HG02943 (cell line): ENCODE results near the gene LRRK1.

ENCODE experiments used
- ATAC-seq: cut with Tn5 transposase; IDR thresholded peaks from one replicate; pipeline ENCODE4 v1.9.1; 2021; ENCODE audit warnings: mild to moderate bottlenecking, low read depth, moderate library complexity; ENCODE audit not compliant: unreplicated experiment

Gene LRRK1

GRCh38 chr15:100909989-100910955, 8.9 kb upstream of the LRRK1 start:
- ATAC-seq = no peak

- ATAC-seq = no peak
Observed at GRCh38 chr15:100911086-100911485, 8.1 kb upstream of the LRRK1 start.

- ATAC-seq = no peak
Observed at GRCh38 chr15:100913961-100914360, 5.2 kb upstream of the LRRK1 start.

- ATAC-seq = no peak
Observed at GRCh38 chr15:100914876-100915275, 4.3 kb upstream of the LRRK1 start.

GRCh38 chr15:100918034-100918689, 995 bp upstream of the LRRK1 start:
- peak; percentile 56 for ATAC-seq

GRCh38 chr15:100919481-100920405, 586 bp downstream of the LRRK1 start:
- ATAC-seq = no peak

GRCh38 chr15:100920516-100921135, 1.5 kb downstream of the LRRK1 start:
- ATAC-seq = no peak

GRCh38 chr15:100922192-100923040, 3.3 kb downstream of the LRRK1 start:
- no peak for ATAC-seq

GRCh38 chr15:100923076-100923475, 3.9 kb downstream of the LRRK1 start:
- ATAC-seq = no peak

- ATAC-seq = no peak
Observed at GRCh38 chr15:100923902-100924301, 4.7 kb downstream of the LRRK1 start.

- no peak for ATAC-seq
Observed at GRCh38 chr15:100924436-100924835, 5.3 kb downstream of the LRRK1 start.

GRCh38 chr15:100925480-100925879, 6.3 kb downstream of the LRRK1 start:
- ATAC-seq = no peak

GRCh38 chr15:100926258-100926657, 7.1 kb downstream of the LRRK1 start:
- ATAC-seq = no peak

- no peak for ATAC-seq
Observed at GRCh38 chr15:100926971-100927756, 8.0 kb downstream of the LRRK1 start.

- ATAC-seq = no peak
Observed at GRCh38 chr15:100928632-100929280, 9.6 kb downstream of the LRRK1 start.

- ATAC-seq = no peak
Observed at GRCh38 chr15:100929641-100930042, 10.5 kb downstream of the LRRK1 start.

- ATAC-seq = no peak
Observed at GRCh38 chr15:100930306-100930848, 11.2 kb downstream of the LRRK1 start.
